ENCODE data around the gene CPED1.
"Not testable (repeated sequence)": the region's sequence is repeated elsewhere in the genome, so short reads cannot be mapped to it uniquely, and the experiment has no call there.

CPED1 gene

GRCh38 chr7:121286186-121286585 is 297.7 kb downstream of the CPED1 start:
- H3K27ac ChIP-seq = no peak overlapping the region
- no peak for TF ChIP-seq CTCF (conservative IDR thresholded peaks at IDR 0.05)

- no peak for TF ChIP-seq CTCF (conservative IDR thresholded peaks at IDR 0.05)
- H3K27ac ChIP-seq = no peak overlapping the region
Observed at GRCh38 chr7:121286742-121287734, 298.5 kb downstream of the CPED1 start.

GRCh38 chr7:121288894-121289293 is 300.4 kb downstream of the CPED1 start:
- TF ChIP-seq CTCF (conservative IDR thresholded peaks at IDR 0.05) = no peak
- no peak overlapping the region for H3K27ac ChIP-seq

GRCh38 chr7:121289930-121290329 is 301.4 kb downstream of the CPED1 start:
- H3K27ac ChIP-seq = not testable (repeated sequence)

GRCh38 chr7:121294448-121294992 is 306.0 kb downstream of the CPED1 start:
- TF ChIP-seq CTCF (conservative IDR thresholded peaks at IDR 0.05) = no peak
- H3K27ac ChIP-seq = no peak overlapping the region

GRCh38 chr7:121297843-121298242 is 309.3 kb downstream of the CPED1 start:
- no peak for TF ChIP-seq CTCF (conservative IDR thresholded peaks at IDR 0.05)
- H3K27ac ChIP-seq = no peak overlapping the region

GRCh38 chr7:121298831-121299239 is 310.3 kb downstream of the CPED1 start:
- no peak overlapping the region for H3K27ac ChIP-seq

More at GRCh38 chr7:121298831-121299239, 310.3 kb downstream of the CPED1 start:
- no peak for TF ChIP-seq CTCF (conservative IDR thresholded peaks at IDR 0.05)
